ENCODE measurements around the gene STXBP6. TPM values are rescaled to one million over a fixed set of nuclear protein-coding genes. Genes with fewer than 3 reads are reported as not detected.

Gene STXBP6
- polyA plus RNA-seq, 1 donor from 2014 or later = 14.6 TPM

DNA sequence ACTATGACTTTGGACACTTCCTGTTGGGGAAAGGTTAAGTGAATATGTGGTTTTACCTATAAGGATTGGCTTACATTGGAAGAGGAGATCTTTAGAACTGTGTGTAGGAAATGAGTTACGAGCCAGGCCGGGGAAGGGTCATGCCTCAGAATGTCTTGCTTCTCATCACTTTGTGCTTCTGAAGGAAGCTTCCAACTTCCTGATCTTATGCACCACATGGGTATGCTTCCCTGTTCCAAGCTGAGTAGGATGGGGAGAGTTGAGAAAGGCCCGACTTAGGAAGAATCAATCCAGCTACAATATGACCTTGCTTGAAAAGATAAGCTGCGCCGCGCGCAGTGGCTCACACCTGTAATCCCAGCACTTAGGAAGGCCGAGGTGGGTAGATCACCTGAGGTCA lies 59.9 kb downstream of the STXBP6 start:
- no peaks in the 10 kb centered on the region for H4K20me1 ChIP-seq (ENCODE audit: insufficient read depth)
- no peak overlapping the region for H3K9ac ChIP-seq (ENCODE audit: low read length)
- no peak overlapping the region for H3K4me2 ChIP-seq (ENCODE audit: low read length)
- no peak overlapping the region for H2AFZ ChIP-seq (ENCODE audit: low read depth, low read length)
- no peaks in the 10 kb centered on the region for H3F3A ChIP-seq (ENCODE audit: insufficient read depth, low read length, poor library complexity, severe bottlenecking)
- TF ChIP-seq TAF1 (IDR thresholded peaks at IDR 0.05; ENCODE audit: low read depth) = no peak
- no peak for TF ChIP-seq RAD21 (conservative IDR thresholded peaks at IDR 0.05)
- TF ChIP-seq EZH2 (IDR thresholded peaks at IDR 0.05; ENCODE audit: borderline replicate concordance, insufficient read depth, low read length, poor library complexity, severe bottlenecking) = no peak
- H3K36me3 ChIP-seq (ENCODE audit: insufficient read depth, low read length) = no peaks in the 10 kb centered on the region
- no peaks in the 10 kb centered on the region for H3K9me3 ChIP-seq (ENCODE audit: low read length)
- H3K4me3 ChIP-seq (ENCODE audit: low read length) = no peak overlapping the region
- H3K9me2 ChIP-seq (ENCODE audit: insufficient read depth, low read length) = no peaks in the 10 kb centered on the region
- H3K27me3 ChIP-seq (ENCODE audit: insufficient read depth, low read depth, low read length) = no peaks in the 10 kb centered on the region
- H3K79me2 ChIP-seq (replicated peaks; ENCODE audit: insufficient read depth, low read length) = no peaks in the 10 kb centered on the region
- H3K27ac ChIP-seq (ENCODE audit: low read length) = no peak overlapping the region

- H3K9ac ChIP-seq (ENCODE audit: low read length) = no peak overlapping the region
- no peaks in the 10 kb centered on the region for H3K27me3 ChIP-seq (ENCODE audit: insufficient read depth, low read depth, low read length)
- no peak overlapping the region for H3K27ac ChIP-seq (ENCODE audit: low read length)
- H4K20me1 ChIP-seq (ENCODE audit: insufficient read depth) = no peaks in the 10 kb centered on the region
- no peaks in the 10 kb centered on the region for H3K79me2 ChIP-seq (replicated peaks; ENCODE audit: insufficient read depth, low read length)
- H3K9me2 ChIP-seq (ENCODE audit: insufficient read depth, low read length) = no peaks in the 10 kb centered on the region
- H3K9me3 ChIP-seq (ENCODE audit: low read length) = no peaks in the 10 kb centered on the region
- H2AFZ ChIP-seq (ENCODE audit: low read depth, low read length) = no peak overlapping the region
- H3F3A ChIP-seq (ENCODE audit: insufficient read depth, low read length, poor library complexity, severe bottlenecking) = no peaks in the 10 kb centered on the region
- H3K4me3 ChIP-seq (ENCODE audit: low read length) = no peak overlapping the region
- H3K4me2 ChIP-seq (ENCODE audit: low read length) = no peak overlapping the region
- TF ChIP-seq EP300 (conservative IDR thresholded peaks at IDR 0.05; ENCODE audit: poor library complexity, severe bottlenecking) (no peak), RAD21 (conservative IDR thresholded peaks at IDR 0.05) (no peak), POLR2AphosphoS5 (IDR thresholded peaks at IDR 0.05) (no peak), EZH2 (IDR thresholded peaks at IDR 0.05; ENCODE audit: borderline replicate concordance, insufficient read depth, low read length, poor library complexity, severe bottlenecking) (no peak), MXI1 (conservative IDR thresholded peaks at IDR 0.05; ENCODE audit: poor library complexity, severe bottlenecking) (no peak), TAF1 (IDR thresholded peaks at IDR 0.05; ENCODE audit: low read depth) (no peak), SMC3 (conservative IDR thresholded peaks at IDR 0.05; ENCODE audit: poor library complexity) (no peak)
- TF ChIP-seq, protein P1, sequence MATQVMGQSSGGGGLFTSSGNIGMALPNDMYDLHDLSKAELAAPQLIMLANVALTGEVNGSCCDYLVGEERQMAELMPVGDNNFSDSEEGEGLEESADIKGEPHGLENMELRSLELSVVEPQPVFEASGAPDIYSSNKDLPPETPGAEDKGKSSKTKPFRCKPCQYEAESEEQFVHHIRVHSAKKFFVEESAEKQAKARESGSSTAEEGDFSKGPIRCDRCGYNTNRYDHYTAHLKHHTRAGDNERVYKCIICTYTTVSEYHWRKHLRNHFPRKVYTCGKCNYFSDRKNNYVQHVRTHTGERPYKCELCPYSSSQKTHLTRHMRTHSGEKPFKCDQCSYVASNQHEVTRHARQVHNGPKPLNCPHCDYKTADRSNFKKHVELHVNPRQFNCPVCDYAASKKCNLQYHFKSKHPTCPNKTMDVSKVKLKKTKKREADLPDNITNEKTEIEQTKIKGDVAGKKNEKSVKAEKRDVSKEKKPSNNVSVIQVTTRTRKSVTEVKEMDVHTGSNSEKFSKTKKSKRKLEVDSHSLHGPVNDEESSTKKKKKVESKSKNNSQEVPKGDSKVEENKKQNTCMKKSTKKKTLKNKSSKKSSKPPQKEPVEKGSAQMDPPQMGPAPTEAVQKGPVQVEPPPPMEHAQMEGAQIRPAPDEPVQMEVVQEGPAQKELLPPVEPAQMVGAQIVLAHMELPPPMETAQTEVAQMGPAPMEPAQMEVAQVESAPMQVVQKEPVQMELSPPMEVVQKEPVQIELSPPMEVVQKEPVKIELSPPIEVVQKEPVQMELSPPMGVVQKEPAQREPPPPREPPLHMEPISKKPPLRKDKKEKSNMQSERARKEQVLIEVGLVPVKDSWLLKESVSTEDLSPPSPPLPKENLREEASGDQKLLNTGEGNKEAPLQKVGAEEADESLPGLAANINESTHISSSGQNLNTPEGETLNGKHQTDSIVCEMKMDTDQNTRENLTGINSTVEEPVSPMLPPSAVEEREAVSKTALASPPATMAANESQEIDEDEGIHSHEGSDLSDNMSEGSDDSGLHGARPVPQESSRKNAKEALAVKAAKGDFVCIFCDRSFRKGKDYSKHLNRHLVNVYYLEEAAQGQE (IDR thresholded peaks at IDR 0.05; ENCODE audit: borderline replicate concordance) = no peak
- TF ChIP-seq, protein P2, sequence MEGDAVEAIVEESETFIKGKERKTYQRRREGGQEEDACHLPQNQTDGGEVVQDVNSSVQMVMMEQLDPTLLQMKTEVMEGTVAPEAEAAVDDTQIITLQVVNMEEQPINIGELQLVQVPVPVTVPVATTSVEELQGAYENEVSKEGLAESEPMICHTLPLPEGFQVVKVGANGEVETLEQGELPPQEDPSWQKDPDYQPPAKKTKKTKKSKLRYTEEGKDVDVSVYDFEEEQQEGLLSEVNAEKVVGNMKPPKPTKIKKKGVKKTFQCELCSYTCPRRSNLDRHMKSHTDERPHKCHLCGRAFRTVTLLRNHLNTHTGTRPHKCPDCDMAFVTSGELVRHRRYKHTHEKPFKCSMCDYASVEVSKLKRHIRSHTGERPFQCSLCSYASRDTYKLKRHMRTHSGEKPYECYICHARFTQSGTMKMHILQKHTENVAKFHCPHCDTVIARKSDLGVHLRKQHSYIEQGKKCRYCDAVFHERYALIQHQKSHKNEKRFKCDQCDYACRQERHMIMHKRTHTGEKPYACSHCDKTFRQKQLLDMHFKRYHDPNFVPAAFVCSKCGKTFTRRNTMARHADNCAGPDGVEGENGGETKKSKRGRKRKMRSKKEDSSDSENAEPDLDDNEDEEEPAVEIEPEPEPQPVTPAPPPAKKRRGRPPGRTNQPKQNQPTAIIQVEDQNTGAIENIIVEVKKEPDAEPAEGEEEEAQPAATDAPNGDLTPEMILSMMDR (IDR thresholded peaks at IDR 0.05; ENCODE audit: poor library complexity, severe bottlenecking) = no peak
- H3K36me3 ChIP-seq (ENCODE audit: insufficient read depth, low read length) = no peaks in the 10 kb centered on the region
Observed at GRCh38 chr14:24988760-24989159, 61.2 kb downstream of the STXBP6 start.

All from neural cell (in vitro differentiated cells).